Right lobe of liver (tissue), 6 donors: ENCODE results near the gene CHST3. TPM values are rescaled to one million over a fixed set of nuclear protein-coding genes. Genes with fewer than 3 reads are reported as not detected.
A peak's percentile ranks its signal among the peaks of the same experiment; 100 is the strongest.

ENCODE experiments used
- ATAC-seq, 4 donors: fragments of 200-7000 bp; cut with Tn5 transposase; one replicate each; pipeline ENCODE4 v1.9.1; 2020; ENCODE audit warnings: mild to moderate bottlenecking in 4 of 4, moderate library complexity in 4 of 4
- DNase-seq, 3 donors: peaks; one replicate each; pipeline ENCODE4 v3.0.0-alpha.2; 2020
- H3K27ac ChIP-seq, 3 donors: fragments of 200-600 bp; one replicate each; pipeline ENCODE4 v1.8.0; 2022
- H3K27me3 ChIP-seq, 2 donors: fragments of 200-600 bp; one replicate each; pipeline ENCODE4 v1.8.0; 2022
- H3K36me3 ChIP-seq, 4 donors: fragments of 200-600 bp; sonication (generic) in 1 of 4; one replicate each; pipeline versions ENCODE4 v1.5.1 to v1.8.0; 2017 to 2022; ENCODE audit warnings: control low read depth in 1 of 4
- H3K4me1 ChIP-seq, 4 donors: fragments of 200-600 bp; sonication (generic) in 1 of 4; one replicate each; pipeline versions ENCODE4 v1.5.1 to v1.8.0; 2017 to 2022; ENCODE audit warnings: control low read depth in 1 of 4
- H3K4me3 ChIP-seq, 3 donors: fragments of 200-600 bp; one replicate each; pipeline ENCODE4 v1.8.0; 2022
- H3K9me3 ChIP-seq, 4 donors: fragments of 200-600 bp; sonication (generic) in 1 of 4; one replicate each; pipeline versions ENCODE4 v1.5.1 to v1.8.0; 2017 to 2022; ENCODE audit warnings: control low read depth in 1 of 4
- CTCF ChIP-seq, 4 donors: fragments of 200-600 bp in 3 of 4; fragments of 450-650 bp in 1 of 4; IDR thresholded peaks; one replicate each; pipeline versions ENCODE4 v1.5.1 to v1.8.0; 2016 to 2022; ENCODE audit warnings: antibody characterized with exemption in 4 of 4, mild to moderate bottlenecking in 2 of 4
- POLR2A ChIP-seq: fragments of 450-650 bp; IDR thresholded peaks from one replicate; pipeline ENCODE4 v1.6.1; 2017; ENCODE audit warnings: antibody characterized with exemption, mild to moderate bottlenecking
- WGBS: methylation state at CpG from one replicate; pipeline ENCODE4 v1.1.6; 2018; ENCODE audit warnings: low coverage, low lambda C conversion rate; ENCODE audit not compliant: insufficient coverage; ENCODE audit errors: missing lambda C conversion rate; 5-methylcytosine and 5-hydroxymethylcytosine counted together
- intact Hi-C, 2 donors: fragments of 100-400 bp; cut with DNase I; formaldehyde crosslinking; loops; one replicate each; pipeline versions ENCODE4 v1.11.2 to v1.14.1; 2022
- total RNA-seq, 6 experiments: library from RNA; depleted of rRNA in 2 of 6; stranded (reverse); fragments of >200 nt in 2 of 6; fragmentation: NEBNext Ultra II Directional in 3 of 6; extraction: Animal tissue kit (Norgen Biotek cat#: 25700) in 3 of 6; gene quantifications; one replicate each; pipeline versions ENCODE4 v1.1.0 to v1.2.4, GENCODE V29; 2016 to 2023
- donor health status: DM: no; HTN: yes; CAD: no.
- donor health status: DM: no; HTN: no; CAD: no.
- donor health status: DM: no; HTN: no; CAD: no.
- donor health status: DM: no; HTN: yes; CAD: no.
- donor health status: DM: no; HTN: yes; CAD: no.

CHST3 gene
- total RNA-seq, 6 experiments from 2014 or later, result 0.81 to 2.5 (median 1.8) TPM

- Histone ChIP-seq H3K27ac (no peak overlapping the region), H3K36me3 (no peaks in the 10 kb centered on the region), H3K9me3 (no peaks in the 10 kb centered on the region), H3K4me3 (no peak overlapping the region), H3K4me1 (no peaks in the 10 kb centered on the region), H3K27me3 (no peaks in the 10 kb centered on the region)
- TF ChIP-seq POLR2A (no peak), CTCF (IDR thresholded peaks at IDR 0.05) (no peak)
- ATAC-seq (no peak), DNase-seq (peak in 1 of 3 donors; percentile 8)
- intact Hi-C loops, result loop anchor here in 1 of 2 donors (10.0 kb wide), 1 partner anchor 104 kb away; no protein-coding TSS in a partner anchor
- 66% methylated on average over 6 of the region's 6 CpGs for WGBS
These were observed 13.5 kb upstream of the CHST3 start for GRCh38 chr10:71950683-71951082.

GRCh38 chr10:71952745-71953144, 11.4 kb upstream of the CHST3 start:
- H3K9me3 ChIP-seq, result no peaks in the 10 kb centered on the region
- H3K27ac ChIP-seq, result no peak overlapping the region
- no peak for TF ChIP-seq POLR2A
- no peak for TF ChIP-seq CTCF (IDR thresholded peaks at IDR 0.05)
- WGBS, result 38% methylated on average over 3 of the region's 3 CpGs
- intact Hi-C loops, result loop anchor here in 1 of 2 donors (10.0 kb wide), 1 partner anchor 102 kb away; no protein-coding TSS in a partner anchor
- no peaks in the 10 kb centered on the region for H3K27me3 ChIP-seq
- H3K4me3 ChIP-seq, result no peak overlapping the region
- no peaks in the 10 kb centered on the region for H3K4me1 ChIP-seq
- no peaks in the 10 kb centered on the region for H3K36me3 ChIP-seq
- peak in 1 of 3 donors; percentile 3 for DNase-seq
- no peak for ATAC-seq

- no peak overlapping the region for H3K4me3 ChIP-seq
- H3K36me3 ChIP-seq, result no peaks in the 10 kb centered on the region
- intact Hi-C loops, result loop anchor here in 1 of 2 donors (10.0 kb wide), 1 partner anchor 97 kb away; no protein-coding TSS in a partner anchor
- WGBS, result 68% methylated on average over 9 of the region's 9 CpGs
- no peaks in the 10 kb centered on the region for H3K4me1 ChIP-seq
- no peaks in the 10 kb centered on the region for H3K27me3 ChIP-seq
- no peak overlapping the region for H3K27ac ChIP-seq
- ATAC-seq (no peak), DNase-seq (no peak)
- H3K9me3 ChIP-seq, result no peaks in the 10 kb centered on the region
- TF ChIP-seq POLR2A (no peak), CTCF (IDR thresholded peaks at IDR 0.05) (no peak)
These were observed 6.5 kb upstream of the CHST3 start for GRCh38 chr10:71957546-71958275.

GRCh38 chr10:71959526-71959925, 4.7 kb upstream of the CHST3 start:
- intact Hi-C loops, result loop anchor here in 1 of 2 donors (10.0 kb wide), 1 partner anchor 95 kb away; no protein-coding TSS in a partner anchor
- ATAC-seq (no peak), DNase-seq (no peak)
- no peaks in the 10 kb centered on the region for H3K36me3 ChIP-seq
- TF ChIP-seq POLR2A (no peak), CTCF (IDR thresholded peaks at IDR 0.05) (no peak)
- no peaks in the 10 kb centered on the region for H3K27me3 ChIP-seq
- H3K4me3 ChIP-seq, result no peak overlapping the region
- H3K27ac ChIP-seq, result no peak overlapping the region
- no peaks in the 10 kb centered on the region for H3K9me3 ChIP-seq
- 91% methylated on average over 3 of the region's 3 CpGs for WGBS
- H3K4me1 ChIP-seq, result peaks cover 0 to 8% (median 0%) of the 10 kb centered on the region in 4 donors
